ENCODE data around the gene DLG2.
"Not testable (repeated sequence)": the region's sequence is repeated elsewhere in the genome, so short reads cannot be mapped to it uniquely, and the experiment has no call there.

DLG2 gene

DNA sequence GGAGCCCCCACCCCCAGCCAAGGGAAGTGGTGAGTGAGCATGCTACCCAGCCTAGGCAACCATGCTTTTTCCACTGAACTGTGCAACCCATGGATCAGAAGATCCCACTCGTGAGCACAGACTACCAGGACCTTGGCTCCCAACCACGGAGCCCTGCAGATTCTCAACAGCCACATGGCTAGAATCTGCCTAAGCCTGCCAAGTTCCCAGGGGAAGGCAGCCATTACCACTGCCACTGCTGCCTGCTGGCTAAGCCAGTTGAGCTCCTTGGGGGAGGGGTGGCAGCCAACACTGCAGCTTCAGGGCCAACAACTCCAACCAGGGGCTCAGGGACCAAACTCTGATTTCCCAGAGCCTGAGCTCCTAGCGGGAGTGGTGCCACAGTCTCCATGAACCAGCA, 195.8 kb downstream of the DLG2 start:
- no peak for DNase-seq

DNA sequence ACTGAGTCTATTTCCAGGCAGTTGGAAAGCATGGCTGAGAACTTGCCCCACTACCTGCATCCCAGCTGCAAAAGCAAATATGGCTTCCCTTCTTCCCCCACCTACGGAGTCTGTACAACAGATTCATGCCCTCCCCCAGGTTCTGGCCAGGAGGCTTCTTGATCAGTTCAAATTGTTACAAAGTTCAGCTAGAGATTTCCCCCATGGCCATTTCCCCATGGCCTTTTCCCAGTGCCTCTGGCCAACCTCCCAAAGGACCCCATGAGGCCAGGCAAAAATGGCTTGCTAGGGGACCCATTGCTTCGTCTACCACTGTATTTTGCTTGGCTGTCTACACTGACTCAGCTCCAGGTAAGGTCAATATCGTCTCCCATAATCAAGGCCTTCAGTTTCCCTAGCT, 203.3 kb downstream of the DLG2 start:
- DNase-seq, result no peak

DNA sequence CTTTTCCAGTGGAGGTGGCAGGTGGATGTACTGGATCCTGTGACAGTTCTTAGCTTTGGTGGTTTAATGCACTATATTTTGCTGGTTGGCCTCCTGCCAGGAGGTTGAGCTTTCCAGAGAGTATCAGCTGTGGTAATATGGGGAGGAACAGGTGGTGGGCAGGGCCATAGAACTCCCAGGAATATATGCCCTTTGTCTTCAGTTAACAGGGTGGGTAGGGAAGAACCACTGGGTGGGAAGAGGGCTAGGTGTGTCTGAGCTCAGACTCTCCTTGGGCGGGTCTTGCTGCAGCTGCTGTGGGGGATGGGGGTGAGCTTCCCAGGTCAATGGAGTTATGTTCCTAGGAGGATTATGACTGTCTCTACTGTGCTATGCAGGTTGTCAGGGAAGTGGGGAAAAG, 203.8 kb downstream of the DLG2 start:
- DNase-seq, result no peak

DNA sequence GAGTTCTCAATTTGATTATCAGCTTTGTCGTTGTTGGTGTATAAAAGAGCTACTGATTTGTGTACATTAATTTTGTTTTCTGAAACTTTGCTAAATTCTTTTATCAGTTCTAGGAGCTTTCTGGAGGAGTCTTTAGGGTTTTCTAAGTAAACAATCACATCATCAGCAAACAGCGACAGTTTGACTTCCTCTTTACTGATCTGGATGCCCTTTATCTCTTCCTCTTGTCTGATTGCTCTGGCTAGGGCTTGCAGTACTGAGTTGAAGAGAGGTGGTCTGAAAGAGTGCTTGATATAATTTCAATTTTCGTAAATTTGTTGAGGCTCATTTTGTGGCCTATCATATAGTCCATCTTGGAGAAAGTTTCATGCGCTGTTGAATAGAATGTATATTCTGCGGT, 213.0 kb downstream of the DLG2 start:
- no peak for DNase-seq

DNA sequence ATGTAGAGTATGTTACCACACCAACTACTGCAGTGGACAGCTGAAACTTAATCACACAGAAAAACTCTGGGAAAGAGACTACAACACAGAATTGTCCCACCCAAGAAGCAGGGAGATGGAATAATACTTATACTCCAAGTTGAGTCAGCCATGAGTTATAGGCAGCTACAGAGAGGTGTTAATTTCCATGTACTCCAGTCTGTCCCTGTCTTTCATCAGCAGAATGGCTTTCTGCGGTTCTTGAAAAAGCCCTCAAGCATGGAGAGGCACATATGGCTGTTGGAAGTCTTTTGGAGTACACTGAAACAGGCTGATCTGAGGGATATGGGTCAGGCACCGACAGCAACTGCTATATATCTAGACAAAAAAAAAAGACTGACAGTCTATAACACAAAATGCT, 219.5 kb downstream of the DLG2 start:
- DNase-seq, result no peak

DNA sequence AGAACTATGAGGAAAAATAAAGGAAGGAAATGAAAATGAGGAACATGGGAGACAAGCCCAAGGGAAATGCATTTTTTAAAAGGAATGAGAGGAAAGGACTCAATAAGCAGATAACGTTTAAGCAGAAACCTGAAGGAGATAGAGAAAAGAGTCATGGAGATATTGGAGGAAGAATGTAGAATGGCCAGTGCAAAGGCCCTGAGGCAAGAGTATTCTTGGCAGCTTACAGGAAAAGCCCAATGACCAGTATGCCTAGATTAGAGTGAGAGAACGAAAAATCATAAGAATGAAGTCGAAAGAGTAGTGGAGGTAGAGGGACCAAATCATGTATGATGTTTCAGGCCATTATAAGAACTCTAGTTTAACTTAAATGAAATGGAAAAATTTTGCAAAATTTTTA, 220.3 kb downstream of the DLG2 start:
- no peak for DNase-seq

DNA sequence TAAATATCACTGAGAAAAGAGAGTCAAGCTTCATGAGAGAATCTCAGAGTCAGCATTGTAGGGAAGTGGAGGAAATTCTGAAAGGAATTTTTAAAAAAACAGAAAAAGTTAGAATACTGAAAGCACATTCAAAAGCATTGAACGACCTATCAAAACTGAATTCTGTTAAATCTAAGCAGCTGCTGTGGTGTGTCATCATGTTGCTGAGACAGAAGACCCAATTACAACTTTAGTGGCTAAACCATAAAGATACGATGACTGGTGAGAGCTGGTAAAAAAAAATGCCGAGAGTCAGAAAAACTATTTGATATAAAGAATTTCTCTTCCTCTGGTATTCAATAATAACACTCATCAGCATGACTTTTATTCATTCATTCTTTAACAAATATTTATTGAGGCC, 220.8 kb downstream of the DLG2 start:
- no peak for DNase-seq

DNA sequence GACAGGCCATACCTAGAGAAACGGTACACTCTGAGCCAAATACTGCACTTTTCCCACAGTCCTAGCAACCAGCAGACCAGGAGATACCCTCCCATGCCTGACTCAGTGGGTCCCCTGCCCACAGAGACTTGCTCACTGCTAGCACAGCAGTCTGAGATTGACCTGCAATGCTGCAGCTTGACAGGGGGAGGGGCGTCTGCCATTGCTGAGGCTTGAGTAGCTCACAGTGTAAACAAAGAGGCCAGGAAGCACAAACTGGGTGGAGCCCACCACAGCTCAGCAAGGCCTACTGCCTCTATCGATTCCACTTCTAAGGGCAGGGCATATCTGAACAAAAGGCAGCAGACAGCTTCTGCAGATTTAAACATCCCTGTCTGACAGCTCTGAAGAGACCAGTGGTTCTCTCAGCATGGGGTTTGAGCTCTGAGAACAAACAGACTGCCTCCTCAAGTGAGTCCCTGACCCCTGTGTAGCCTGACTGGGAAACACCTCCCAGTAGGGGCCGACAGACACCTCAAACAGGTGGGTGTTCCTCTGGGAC, 231.6 kb downstream of the DLG2 start:
- DNase-seq, result not testable (repeated sequence)

DNA sequence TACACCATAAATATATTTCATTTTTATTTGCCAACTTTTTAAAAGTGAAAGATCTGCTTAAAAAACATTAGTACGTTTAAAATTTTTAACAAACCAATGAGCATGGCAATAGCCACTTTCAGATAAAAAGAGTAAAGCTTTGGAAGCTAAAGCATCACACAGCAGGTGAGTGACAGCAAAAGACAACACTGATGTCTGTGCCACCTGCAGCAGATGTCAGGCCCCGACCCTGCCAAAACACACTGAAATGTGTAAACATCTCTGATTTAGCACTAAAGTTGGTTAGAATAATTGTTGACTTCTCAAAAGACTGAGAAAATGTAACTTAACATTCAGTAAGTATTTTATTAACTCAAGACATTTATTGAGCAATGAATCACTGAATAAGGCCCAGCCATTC, 232.9 kb downstream of the DLG2 start:
- no peak for DNase-seq

DNA sequence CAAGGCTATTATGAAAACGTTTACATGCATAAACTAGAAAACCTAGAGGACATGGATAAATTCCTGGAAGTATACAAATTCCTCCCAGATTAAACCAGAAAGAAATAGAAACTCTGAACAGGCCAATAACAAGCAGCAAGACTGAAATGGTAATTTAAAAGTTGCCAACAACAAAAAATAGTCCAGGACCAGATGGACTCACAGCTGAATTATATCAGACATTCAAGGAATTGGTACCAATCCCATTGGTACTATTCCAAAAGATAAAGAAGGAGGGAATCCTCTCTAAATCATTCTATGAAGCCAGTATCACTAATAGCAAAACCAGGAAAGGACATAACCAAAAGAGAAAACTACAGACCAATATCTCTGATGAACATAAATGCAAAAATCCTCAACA, 236.0 kb downstream of the DLG2 start:
- no peak for DNase-seq

DNA sequence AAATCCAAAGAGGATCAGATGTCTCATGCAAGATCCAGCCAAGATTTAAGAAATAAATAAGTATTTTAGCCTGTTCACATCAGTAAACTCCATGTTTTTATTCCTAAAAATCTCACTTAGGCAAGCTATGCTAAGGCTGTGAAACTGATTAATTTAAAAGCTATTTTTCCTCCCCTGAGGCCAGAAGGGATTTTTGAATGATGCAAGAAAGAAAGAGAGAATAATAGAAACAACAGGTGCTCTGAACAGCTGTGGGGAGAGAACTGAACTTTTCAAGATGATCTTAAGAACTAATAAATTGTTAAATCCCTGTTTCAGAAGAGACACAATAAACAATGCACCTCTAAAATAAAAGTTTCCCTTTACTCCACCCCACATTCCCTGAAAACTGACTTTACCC, 241.6 kb downstream of the DLG2 start:
- DNase-seq, result no peak

DNA sequence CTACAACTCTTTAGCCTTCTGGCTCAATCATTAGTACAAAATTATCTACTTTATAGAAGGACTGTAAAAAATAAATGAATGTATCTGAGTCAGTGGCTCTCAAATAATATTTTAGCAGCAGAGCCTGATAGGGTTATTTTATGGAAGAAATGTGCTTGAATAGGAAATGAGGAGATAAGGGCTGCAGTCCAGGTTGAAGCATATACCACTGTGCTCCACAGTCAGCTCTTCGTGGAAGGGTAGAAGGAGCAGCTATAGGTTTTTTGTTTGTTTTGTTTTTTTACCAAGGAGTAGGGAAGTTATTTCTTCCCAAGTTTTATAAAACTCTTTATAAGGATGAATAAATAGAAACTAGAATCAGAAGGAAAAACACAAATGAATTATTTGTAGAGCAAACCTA, 242.0 kb downstream of the DLG2 start:
- no peak for DNase-seq

DNA sequence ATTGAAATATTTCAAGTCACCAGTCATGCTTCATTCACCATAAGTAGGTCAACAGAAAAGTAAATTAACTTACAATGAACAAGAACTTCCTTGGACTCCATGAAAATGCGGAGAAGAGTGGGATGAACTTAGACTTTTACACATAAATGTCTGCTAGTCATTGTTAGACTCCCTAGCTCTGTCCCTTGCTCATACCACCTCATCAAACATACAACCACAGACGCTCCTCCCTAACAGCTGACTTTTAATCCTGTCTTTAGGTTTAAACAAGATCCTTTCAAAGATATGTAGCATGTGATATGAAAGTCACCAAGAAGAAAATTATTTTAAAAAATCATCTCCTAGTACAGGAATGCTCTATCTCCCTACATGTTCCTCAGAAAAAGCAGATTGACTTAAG, 248.1 kb downstream of the DLG2 start:
- no peak for DNase-seq

DNA sequence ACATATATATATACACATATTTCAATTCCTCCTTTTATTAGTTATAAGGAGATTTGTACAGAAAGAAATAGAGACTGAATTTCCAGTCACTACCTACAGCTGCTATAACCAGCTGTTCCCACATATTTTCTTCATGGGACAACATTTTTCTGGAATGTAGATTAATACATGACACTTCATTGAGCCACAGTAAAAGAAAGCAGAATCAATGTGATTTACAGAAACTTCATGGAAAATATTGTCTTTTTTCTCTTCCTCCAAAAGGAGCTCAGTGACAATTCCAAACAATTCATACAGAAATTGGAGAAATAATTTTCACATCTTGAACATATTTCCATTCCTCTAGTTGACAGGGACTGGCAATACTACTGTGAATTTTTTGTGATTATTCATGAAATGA, 249.2 kb downstream of the DLG2 start:
- DNase-seq, result no peak

DNA sequence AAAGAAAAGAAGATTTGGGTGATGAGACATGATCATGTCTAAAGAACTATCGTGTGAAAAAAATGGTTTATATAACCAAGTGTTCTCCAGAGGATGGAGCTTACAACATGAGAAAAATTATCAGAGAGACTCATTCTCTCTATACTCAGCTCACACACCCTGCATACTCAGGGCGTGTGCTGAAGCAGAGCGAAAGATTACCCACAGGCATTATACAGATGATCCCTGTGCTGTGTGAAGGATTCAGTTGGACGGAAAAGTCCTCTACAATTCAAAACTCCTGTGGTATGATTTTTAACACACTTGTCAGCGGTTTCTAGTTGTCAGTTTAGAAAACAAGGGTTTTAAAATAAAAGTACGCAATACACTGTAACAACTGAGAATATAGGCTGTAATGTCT, 267.3 kb downstream of the DLG2 start:
- DNase-seq, result no peak

DNA sequence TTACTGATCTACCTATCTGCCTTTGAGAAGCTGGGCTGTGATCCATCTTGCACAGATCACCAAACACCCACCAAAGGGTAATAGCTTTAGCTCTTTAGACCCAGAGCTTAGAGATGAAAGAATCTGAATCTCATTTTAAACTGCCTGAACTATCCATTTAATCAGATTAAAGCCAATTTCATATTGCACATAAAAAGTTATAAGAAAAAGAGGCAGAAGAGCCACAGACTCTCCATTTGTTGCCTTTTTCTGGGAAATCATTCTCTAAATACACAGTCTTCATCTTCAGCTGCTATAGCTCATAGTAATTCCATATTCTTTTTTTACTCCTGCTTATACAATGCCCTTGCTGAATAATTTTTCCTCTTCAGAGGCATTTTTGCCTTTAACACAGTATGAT, 271.2 kb downstream of the DLG2 start:
- no peak for DNase-seq

DNA sequence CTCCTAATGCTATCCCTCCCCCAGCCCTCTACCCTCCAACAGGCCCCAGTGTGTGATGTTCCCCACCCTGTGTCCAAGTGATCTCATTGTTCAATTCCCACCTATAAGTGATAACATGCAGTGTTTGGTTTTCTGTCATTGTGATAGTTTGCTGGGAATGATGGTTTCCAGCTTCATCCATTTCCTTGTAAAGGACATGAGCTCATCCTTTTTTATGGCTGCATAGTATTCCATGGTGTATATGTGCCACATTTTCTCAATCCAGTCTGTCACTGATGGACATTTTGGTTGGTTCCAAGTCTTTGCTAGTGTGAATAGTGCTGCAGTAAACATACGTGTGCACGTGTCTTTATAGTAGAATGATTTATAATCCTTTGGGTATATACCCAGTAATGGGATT, 277.6 kb downstream of the DLG2 start:
- DNase-seq, result not testable (repeated sequence)

DNA sequence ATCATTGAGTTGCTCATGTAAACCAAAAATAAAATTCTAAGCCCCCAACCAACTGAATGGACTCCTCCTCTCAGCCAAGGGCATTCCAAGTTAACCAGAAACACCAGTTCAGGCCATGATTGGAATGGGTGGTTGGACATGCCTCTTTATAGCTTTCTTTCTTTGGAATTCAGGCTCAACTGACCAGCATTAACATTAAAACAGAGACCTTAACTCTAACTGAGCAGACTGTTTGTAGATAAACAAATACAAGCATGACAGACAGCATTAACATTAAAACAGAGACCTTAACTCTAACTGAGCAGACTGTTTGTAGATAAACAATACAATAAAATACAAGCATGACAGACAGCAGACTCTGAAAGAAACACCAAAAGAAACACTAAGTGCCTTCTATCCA, 278.2 kb downstream of the DLG2 start:
- DNase-seq, result no peak

DNA sequence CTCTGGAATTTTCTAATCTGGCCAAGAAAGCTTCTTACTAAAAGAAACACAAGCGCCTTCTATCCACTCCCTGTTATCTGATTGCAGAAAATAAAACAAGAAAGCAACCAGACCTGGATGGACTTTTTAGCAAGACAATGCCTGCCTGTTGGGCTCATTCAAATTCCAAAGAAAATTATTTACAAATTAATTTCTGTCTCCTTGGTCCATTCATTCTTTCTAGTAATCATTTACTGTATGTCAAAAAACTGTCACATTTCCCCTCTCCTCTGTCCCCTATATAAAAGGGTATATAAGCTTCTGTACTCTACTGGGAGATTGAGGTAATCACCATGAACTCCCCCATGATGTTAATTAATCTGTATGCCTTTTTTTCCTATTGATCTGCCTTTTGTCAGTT, 279.9 kb downstream of the DLG2 start:
- DNase-seq, result no peak

DNA sequence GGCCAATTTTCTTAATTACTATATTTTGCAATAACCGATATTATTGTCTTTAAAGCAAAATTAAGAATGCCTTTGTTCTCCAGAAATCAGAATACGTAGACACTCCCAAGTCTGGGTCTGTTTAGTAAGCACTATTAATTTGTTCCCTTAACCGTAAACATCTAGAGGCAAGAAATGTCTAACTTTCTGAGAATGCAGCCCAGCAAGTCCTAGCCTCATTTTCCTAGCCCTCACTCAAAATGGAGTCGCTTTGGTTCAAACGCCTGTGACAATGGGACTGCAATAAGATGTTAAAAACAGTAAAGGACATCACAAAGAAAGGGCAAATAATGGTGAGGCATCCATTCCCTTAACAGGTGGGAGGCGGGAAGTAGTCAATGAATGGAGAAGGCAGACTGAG, 280.7 kb downstream of the DLG2 start:
- DNase-seq, result no peak

DNA sequence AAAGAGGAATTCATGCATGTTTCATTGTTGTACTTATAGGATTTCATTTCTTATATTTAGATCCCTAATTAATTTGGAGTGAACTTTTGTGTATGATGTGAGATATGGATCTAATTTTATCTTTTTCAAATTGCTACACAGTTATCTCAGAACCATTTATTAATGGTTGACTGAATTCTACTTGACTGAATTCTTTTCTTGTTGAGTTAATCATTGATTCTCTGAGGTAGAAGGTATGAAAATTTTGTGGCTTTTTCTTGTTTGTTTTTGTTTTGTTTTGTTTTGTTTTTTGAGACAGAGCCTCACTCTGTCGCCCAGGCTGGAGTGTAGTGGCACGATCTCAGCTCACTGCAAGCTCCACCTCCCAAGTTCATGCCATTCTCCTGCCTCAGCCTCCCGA, 286.3 kb downstream of the DLG2 start:
- DNase-seq, result not testable (repeated sequence)

DNA sequence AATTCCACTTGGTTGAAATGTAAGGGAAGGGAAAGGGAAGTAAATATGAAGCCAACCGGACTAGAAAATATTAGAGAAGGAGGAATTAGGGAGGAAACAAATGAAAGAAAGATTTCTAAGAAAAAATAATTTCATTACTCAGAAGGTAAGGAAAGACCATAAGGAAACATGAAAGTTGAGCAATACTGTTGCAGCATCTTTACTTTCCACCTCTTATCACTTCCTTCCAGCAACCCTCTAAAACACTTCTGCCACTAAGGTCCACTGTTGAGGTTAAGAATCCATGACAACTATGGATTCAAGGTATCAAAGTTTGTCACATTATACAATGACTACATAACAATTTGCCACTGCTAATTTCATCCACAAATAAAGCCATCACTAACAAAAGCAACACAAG, 308.6 kb downstream of the DLG2 start:
- DNase-seq, result no peak

DNA sequence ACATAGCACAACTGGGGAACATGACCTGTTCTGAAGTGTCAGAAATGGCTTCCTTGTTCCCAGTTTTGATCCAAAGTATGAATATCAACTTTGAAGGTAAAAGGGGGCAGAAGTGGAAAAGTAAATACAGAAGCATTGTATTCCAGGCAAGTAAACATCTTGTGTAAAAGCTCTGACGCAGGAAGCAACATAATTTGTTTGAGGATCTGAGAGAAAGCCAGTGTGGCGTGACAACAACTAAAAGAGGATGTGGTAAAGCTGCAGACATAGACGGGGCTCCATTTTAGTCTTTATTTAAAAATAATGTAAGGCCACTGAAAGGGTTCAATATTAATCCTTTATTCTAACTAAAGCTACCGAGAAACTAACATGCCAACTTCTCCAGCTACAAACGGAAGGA, 310.2 kb downstream of the DLG2 start:
- DNase-seq, result no peak

DNA sequence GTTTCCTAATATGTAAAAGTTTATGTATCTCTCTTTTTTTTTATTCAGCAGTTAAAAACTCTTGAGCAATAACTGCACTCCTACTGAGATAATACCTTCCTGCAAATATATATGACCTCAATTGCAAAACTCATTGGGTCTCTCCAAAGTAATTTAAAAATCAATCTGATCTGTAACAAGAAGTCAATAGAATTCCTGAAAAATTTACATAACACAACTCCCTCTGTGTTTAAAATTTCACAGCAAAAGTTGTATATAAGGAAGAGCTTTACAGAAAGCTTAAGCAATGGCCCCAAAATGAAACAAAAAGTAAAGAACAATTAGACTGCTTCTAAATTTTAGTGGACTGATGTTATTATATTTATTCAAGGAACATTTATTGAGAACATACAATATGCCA, 313.4 kb downstream of the DLG2 start:
- DNase-seq, result no peak

DNA sequence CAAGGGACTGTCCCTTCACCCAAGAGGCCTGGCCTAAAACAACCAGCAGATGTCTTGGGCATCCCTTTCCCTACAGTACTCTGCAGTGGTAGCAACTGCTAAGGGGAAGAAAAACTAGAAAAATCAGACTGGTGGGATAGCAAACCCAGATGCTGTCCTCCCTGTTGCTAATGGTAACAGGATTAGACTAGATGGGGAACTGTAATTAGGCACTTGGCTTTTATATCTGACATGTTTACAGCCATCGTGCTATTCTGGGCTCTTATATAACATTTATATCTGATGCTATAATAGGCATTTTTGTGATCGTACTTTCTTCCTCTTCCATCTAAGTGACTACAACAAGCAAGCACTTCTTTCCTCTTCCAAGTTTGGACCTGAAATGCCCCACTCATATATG, 316.7 kb downstream of the DLG2 start:
- no peak for DNase-seq

DNA sequence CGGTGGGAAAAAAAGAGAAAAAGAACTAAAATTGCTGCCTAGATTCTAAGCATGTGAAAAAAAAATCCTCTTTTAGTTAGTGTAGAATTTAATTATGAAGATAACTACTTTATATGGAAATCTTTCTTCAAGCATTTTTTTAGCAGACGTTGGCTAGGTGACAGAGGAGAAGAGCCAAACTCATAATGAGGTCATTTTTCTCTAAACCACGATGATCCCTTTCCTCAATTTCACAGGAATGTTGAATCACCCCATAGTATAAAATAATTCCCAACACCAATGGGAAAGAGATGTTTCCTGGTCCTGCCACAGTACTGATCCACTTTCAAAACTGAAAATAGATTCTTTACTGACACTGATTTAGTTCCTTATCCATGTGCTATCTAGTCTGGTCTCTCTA, 319.8 kb downstream of the DLG2 start:
- DNase-seq, result no peak
